Suprapubic skin (tissue), 4 donors: ENCODE data around the gene LMNTD1. TPM values are rescaled to one million over a fixed set of nuclear protein-coding genes. Genes with fewer than 3 reads are reported as not detected.
"Not testable (repeated sequence)": the region's sequence is repeated elsewhere in the genome, so short reads cannot be mapped to it uniquely, and the experiment has no call there.

ENCODE experiments used
- DNase-seq, 2 donors: peaks; one replicate each; pipeline ENCODE4 v3.0.0-alpha.2; 2019; ENCODE audit warnings: low spot score in 2 of 2
- H3K27ac ChIP-seq: fragments of 200-600 bp; sonication (generic); one replicate; pipeline ENCODE4 v1.5.1; 2019
- H3K27me3 ChIP-seq: fragments of 200-600 bp; sonication (generic); one replicate; pipeline ENCODE4 v1.5.1; 2019
- H3K36me3 ChIP-seq: fragments of 200-600 bp; sonication (generic); one replicate; pipeline ENCODE4 v1.5.1; 2019
- H3K4me1 ChIP-seq: fragments of 200-600 bp; sonication (generic); one replicate; pipeline ENCODE4 v1.5.1; 2019
- H3K4me3 ChIP-seq: fragments of 200-600 bp; sonication (generic); one replicate; pipeline ENCODE4 v1.5.1; 2019; ENCODE audit warnings: mild to moderate bottlenecking
- H3K9me3 ChIP-seq: fragments of 200-600 bp; sonication (generic); one replicate; pipeline ENCODE4 v1.5.1; 2019
- CTCF ChIP-seq, 2 donors: fragments of 200-600 bp in 1 of 2; fragments of 450-650 bp in 1 of 2; sonication (generic) in 1 of 2; IDR thresholded peaks; one replicate each; pipeline ENCODE4 v1.5.1; 2016 to 2019; ENCODE audit warnings: antibody characterized with exemption in 2 of 2, mild to moderate bottlenecking in 1 of 2, moderate library complexity in 1 of 2
- EP300 ChIP-seq: sonication (generic); formaldehyde crosslinking; IDR thresholded peaks from one replicate; pipeline ENCODE4 v1.6.1; 2017; ENCODE audit warnings: antibody characterized with exemption
- POLR2A ChIP-seq, 2 donors: fragments of 450-650 bp; IDR thresholded peaks; one replicate each; pipeline ENCODE4 v1.6.1; 2017; ENCODE audit warnings: antibody characterized with exemption in 2 of 2, mild to moderate bottlenecking in 2 of 2, moderate library complexity in 2 of 2
- POLR2AphosphoS5 ChIP-seq, 3 donors: sonication (generic); formaldehyde crosslinking; IDR thresholded peaks; one replicate each; pipeline ENCODE4 v1.6.1; 2017; ENCODE audit warnings: antibody characterized with exemption in 3 of 3
- WGBS: methylation state at CpG from one replicate; pipeline ENCODE4 v1.1.5; 2018; 5-methylcytosine and 5-hydroxymethylcytosine counted together
- total RNA-seq, 4 donors: library from RNA; depleted of rRNA; stranded (reverse); fragments of >200 nt; gene quantifications; one replicate each; pipeline ENCODE4 v1.1.0, GENCODE V29; 2016

Gene LMNTD1
- total RNA-seq, result 1 to 10 TPM in 1 of 4 donors, not detected in 3; 2.7 TPM

- Histone ChIP-seq H3K27ac (no peak within 1 kb of the TSS), H3K4me1 (no peaks in the 10 kb centered on the region), H3K9me3 (no peaks in the 10 kb centered on the region), H3K27me3 (no peaks in the 10 kb centered on the region), H3K36me3 (no peaks in the 10 kb centered on the region), H3K4me3 (no peak within 1 kb of the TSS)
- 20% methylated on average over 1 of the region's 1 CpG for WGBS
- DNase-seq, result no peak
- TF ChIP-seq EP300 (no peak), CTCF (IDR thresholded peaks at IDR 0.05) (no peak), POLR2A (IDR thresholded peaks at IDR 0.05) (no peak)
Measured at GRCh38 chr12:25553098-25553497, at the start of gene LMNTD1. TSS of gene LMNTD1 (minus strand) at chr12:25553283. CDS start at chr12:25552959, 324 bp downstream.

- Histone ChIP-seq H3K4me3 (no peak overlapping the region), H3K27ac (no peak overlapping the region), H3K9me3 (no peaks in the 10 kb centered on the region), H3K36me3 (no peaks in the 10 kb centered on the region), H3K27me3 (no peaks in the 10 kb centered on the region), H3K4me1 (no peaks in the 10 kb centered on the region)
- no peak for DNase-seq
- 89% methylated on average over 3 of the region's 3 CpGs for WGBS
- no peak for TF ChIP-seq POLR2A (IDR thresholded peaks at IDR 0.05)
- TF ChIP-seq CTCF (IDR thresholded peaks at IDR 0.05), result no peak
- TF ChIP-seq EP300, result no peak
- TF ChIP-seq POLR2AphosphoS5 (IDR thresholded peaks at IDR 0.05), result no peak
Measured at GRCh38 chr12:25598956-25599355, 45.9 kb upstream of the LMNTD1 start.

GRCh38 chr12:25595496-25595895 is 42.4 kb upstream of the LMNTD1 start:
- DNase-seq, H3K36me3 ChIP-seq, H3K4me3 ChIP-seq, H3K9me3 ChIP-seq, H3K4me1 ChIP-seq, H3K27ac ChIP-seq, H3K27me3 ChIP-seq: not testable (repeated sequence)

GRCh38 chr12:25594376-25594775 is 41.3 kb upstream of the LMNTD1 start:
- Histone ChIP-seq H3K27me3 (no peaks in the 10 kb centered on the region), H3K4me3 (no peak overlapping the region), H3K36me3 (no peaks in the 10 kb centered on the region), H3K9me3 (no peaks in the 10 kb centered on the region), H3K27ac (no peak overlapping the region), H3K4me1 (peaks cover 5% of the 10 kb centered on the region)
- no peak for TF ChIP-seq POLR2A (IDR thresholded peaks at IDR 0.05)
- TF ChIP-seq EP300, result no peak
- TF ChIP-seq CTCF (IDR thresholded peaks at IDR 0.05), result no peak
- TF ChIP-seq POLR2AphosphoS5 (IDR thresholded peaks at IDR 0.05), result no peak
- DNase-seq, result no peak
- 79% methylated on average over 2 of the region's 2 CpGs for WGBS

- Histone ChIP-seq H3K4me3 (no peak overlapping the region), H3K36me3 (no peaks in the 10 kb centered on the region), H3K27ac (no peak overlapping the region), H3K9me3 (no peaks in the 10 kb centered on the region), H3K4me1 (peaks cover 5% of the 10 kb centered on the region), H3K27me3 (no peaks in the 10 kb centered on the region)
- 72% methylated on average over 4 of the region's 5 CpGs for WGBS
- TF ChIP-seq CTCF (IDR thresholded peaks at IDR 0.05) (no peak), POLR2A (IDR thresholded peaks at IDR 0.05) (no peak), EP300 (no peak), POLR2AphosphoS5 (IDR thresholded peaks at IDR 0.05) (no peak)
- DNase-seq, result no peak
Measured at GRCh38 chr12:25592725-25593495, 39.8 kb upstream of the LMNTD1 start.

GRCh38 chr12:25591144-25591543 is 38.1 kb upstream of the LMNTD1 start:
- H3K4me1 ChIP-seq, result peaks cover 6% of the 10 kb centered on the region
- H3K9me3 ChIP-seq, result no peaks in the 10 kb centered on the region
- no peaks in the 10 kb centered on the region for H3K27me3 ChIP-seq
- TF ChIP-seq POLR2A (IDR thresholded peaks at IDR 0.05) (no peak), POLR2AphosphoS5 (IDR thresholded peaks at IDR 0.05) (no peak), EP300 (no peak)
- no peak for DNase-seq
- no peaks in the 10 kb centered on the region for H3K36me3 ChIP-seq
- no peak overlapping the region for H3K4me3 ChIP-seq
- no peak overlapping the region for H3K27ac ChIP-seq
